HUDEP-2 (cell line): ENCODE results near the gene G6PC3.

Experiments
- DNase-seq, 76 experiments: peaks; one replicate each; lab custom pipeline; 2025; ENCODE audit not compliant: unreplicated experiment in 76 of 76; lab: John Stamatoyannopoulos, UW

The G6PC3 gene

GRCh38 chr17:44102849-44103622 lies 32.5 kb downstream of the G6PC3 start:
- no peak for DNase-seq

GRCh38 chr17:44105483-44105882 lies 34.9 kb downstream of the G6PC3 start:
- no peak for DNase-seq

- no peak for DNase-seq
Observed at GRCh38 chr17:44105941-44106340, 35.4 kb downstream of the G6PC3 start.

- DNase-seq, result no peak
Observed at GRCh38 chr17:44106801-44107200, 36.3 kb downstream of the G6PC3 start.

- DNase-seq, result peak in 7 of 76 experiments; percentile 9 to 57 (median 21)
Observed at GRCh38 chr17:44108440-44109311, 38.1 kb downstream of the G6PC3 start.

- no peak for DNase-seq
Observed at GRCh38 chr17:44109312-44109630, 38.7 kb downstream of the G6PC3 start.

- no peak for DNase-seq
Observed at GRCh38 chr17:44110011-44110686, 39.6 kb downstream of the G6PC3 start.

- peak in 74 of 76 experiments; percentile 37 to 95 (median 83) for DNase-seq
Observed at GRCh38 chr17:44110823-44111633, 40.5 kb downstream of the G6PC3 start.

- no peak for DNase-seq
Observed at GRCh38 chr17:44111777-44112176, 41.2 kb downstream of the G6PC3 start.

- DNase-seq, result peak in 7 of 76 experiments; percentile 5 to 25 (median 8)
Observed at GRCh38 chr17:44112284-44113280, 42.0 kb downstream of the G6PC3 start.

GRCh38 chr17:44113382-44113781 lies 42.8 kb downstream of the G6PC3 start:
- no peak for DNase-seq

- DNase-seq, result no peak
Observed at GRCh38 chr17:44113868-44114840, 43.6 kb downstream of the G6PC3 start.

- peak in 27 of 76 experiments; percentile 3 to 39 (median 20) for DNase-seq
Observed at GRCh38 chr17:44115585-44116415, 45.3 kb downstream of the G6PC3 start.

- DNase-seq, result no peak
Observed at GRCh38 chr17:44117351-44117750, 46.8 kb downstream of the G6PC3 start.

GRCh38 chr17:44118427-44119050 lies 48.0 kb downstream of the G6PC3 start:
- no peak for DNase-seq

- no peak for DNase-seq
Observed at GRCh38 chr17:44119062-44119461, 48.5 kb downstream of the G6PC3 start.

- DNase-seq, result no peak
Observed at GRCh38 chr17:44119798-44120197, 49.3 kb downstream of the G6PC3 start.
